Measurements from ENCODE around the gene CYP11A1. TPM values are rescaled to one million over a fixed set of nuclear protein-coding genes. Genes with fewer than 3 reads are reported as not detected.

The CYP11A1 gene
- polyA plus RNA-seq, 2 of the 4 experiments (the other 2 are of a cell fraction): 0.06 TPM; not detected in 1

GRCh38 chr15:74338676-74339075, 28.8 kb downstream of the CYP11A1 start:
- no peak overlapping the region for H3K27ac ChIP-seq
- ChIA-PET POLR2A (no interaction called here), CTCF (interaction anchor here (1.6 kb wide), 1 partner anchor 16 kb away, joined by 5 read pairs; no protein-coding TSS in a partner anchor)
- H3K9me3 ChIP-seq: no peaks in the 10 kb centered on the region
- H3K4me1 ChIP-seq: no peaks in the 10 kb centered on the region
- no peak for TF ChIP-seq PHF8 (IDR thresholded peaks at IDR 0.05; ENCODE audit: borderline replicate concordance, low read depth)
- no peak for TF ChIP-seq EHF (CRISPR knock-in tag; IDR thresholded peaks at IDR 0.05)
- TF ChIP-seq HOXA7 (CRISPR knock-in tag; IDR thresholded peaks at IDR 0.05): no peak
- TF ChIP-seq RNF2 (IDR thresholded peaks at IDR 0.05; ENCODE audit: borderline replicate concordance, low read depth): no peak
- no peak for TF ChIP-seq HOXB5 (CRISPR knock-in tag; IDR thresholded peaks at IDR 0.05)
- no peak overlapping the region for H3K4me3 ChIP-seq
- 73% methylated on average over 5 of the region's 5 CpGs for WGBS (ENCODE audit: missing lambda C conversion rate)
- no peak for FAIRE-seq
- no peak overlapping the region for H3K4me2 ChIP-seq
- ATAC-seq: no peak
- DNase-seq (ENCODE audit: low read depth in 1 of 2, low spot score in 1 of 2): no peak

GRCh38 chr15:74337607-74338211, 29.7 kb downstream of the CYP11A1 start:
- TF ChIP-seq EP300 (IDR thresholded peaks at IDR 0.05) (no peak), NPAS2 (CRISPR knock-in tag; IDR thresholded peaks at IDR 0.05; ENCODE audit: borderline replicate concordance) (no peak), RAD21 (conservative IDR thresholded peaks at IDR 0.05 in 1 of 2, IDR thresholded peaks at IDR 0.05 in 1 of 2) (no peak), TP53 (CRISPR knock-in tag; IDR thresholded peaks at IDR 0.05) (no peak), JUN (IDR thresholded peaks at IDR 0.05) (no peak), SREBF2 (IDR thresholded peaks at IDR 0.05) (no peak), MAZ (IDR thresholded peaks at IDR 0.05; ENCODE audit: borderline replicate concordance, low read depth, low read length) (no peak), GATA3 (IDR thresholded peaks at IDR 0.05; ENCODE audit: borderline replicate concordance) (no peak), TFCP2L1 (CRISPR knock-in tag; IDR thresholded peaks at IDR 0.05) (no peak), CEBPB (IDR thresholded peaks at IDR 0.05) (no peak), ESRRA (IDR thresholded peaks at IDR 0.05; ENCODE audit: borderline replicate concordance, low read length) (no peak), ZFP36 (IDR thresholded peaks at IDR 0.05; ENCODE audit: borderline replicate concordance, partially characterized antibody) (no peak), MAX (IDR thresholded peaks at IDR 0.05) (no peak), BCL3 (IDR thresholded peaks at IDR 0.05) (no peak), KDM5A (IDR thresholded peaks at IDR 0.05) (no peak), SMC3 (IDR thresholded peaks at IDR 0.05) (no peak), HOXB5 (CRISPR knock-in tag; IDR thresholded peaks at IDR 0.05) (no peak), EHMT2 (IDR thresholded peaks at IDR 0.05; ENCODE audit: low read depth) (no peak), CBX8 (IDR thresholded peaks at IDR 0.05) (no peak), RCOR1 (IDR thresholded peaks at IDR 0.05; ENCODE audit: low read depth, low read length) (no peak)
- Histone ChIP-seq H3K4me2 (no peak overlapping the region), H3K4me3 (no peak overlapping the region), H3K4me1 (no peaks in the 10 kb centered on the region), H3K27ac (no peak overlapping the region), H3K9me3 (no peaks in the 10 kb centered on the region)
- no peak for FAIRE-seq
- 71% methylated on average over 1 of the region's 4 CpGs for WGBS (ENCODE audit: missing lambda C conversion rate)
- ChIA-PET POLR2A (no interaction called here), CTCF (interaction anchor here (1.4 to 3.4 kb wide), 2 partner anchors 14 to 44 kb away, joined by 3 to 20 read pairs; no protein-coding TSS in a partner anchor)
- no peak for ATAC-seq
- DNase-seq (ENCODE audit: low read depth in 1 of 2, low spot score in 1 of 2): no peak

GRCh38 chr15:74337146-74337545, 30.3 kb downstream of the CYP11A1 start:
- Histone ChIP-seq H3K27ac (no peak overlapping the region), H3K9me3 (no peaks in the 10 kb centered on the region), H3K4me2 (no peak overlapping the region), H3K4me1 (no peaks in the 10 kb centered on the region), H3K4me3 (no peak overlapping the region)
- ATAC-seq (no peak), FAIRE-seq (no peak), DNase-seq (ENCODE audit: low read depth in 1 of 2, low spot score in 1 of 2) (no peak)
- WGBS (ENCODE audit: missing lambda C conversion rate): 73% methylated on average over 2 of the region's 5 CpGs
- ChIA-PET POLR2A (no interaction called here), CTCF (interaction anchor here (1.4 to 3.4 kb wide), 3 partner anchors 14 to 45 kb away, joined by 3 to 20 read pairs (median 4); no protein-coding TSS in a partner anchor)
- TF ChIP-seq REST (IDR thresholded peaks at IDR 0.05) (no peak), CBX8 (IDR thresholded peaks at IDR 0.05) (no peak), HOXA7 (CRISPR knock-in tag; IDR thresholded peaks at IDR 0.05) (no peak), HOXB13 (CRISPR knock-in tag; IDR thresholded peaks at IDR 0.05; ENCODE audit: low read depth) (no peak), FOSL2 (IDR thresholded peaks at IDR 0.05) (no peak), FOSL2 (CRISPR knock-in tag; IDR thresholded peaks at IDR 0.05) (no peak), ESRRA (IDR thresholded peaks at IDR 0.05; ENCODE audit: borderline replicate concordance, low read length) (no peak), CHD2 (IDR thresholded peaks at IDR 0.05; ENCODE audit: low read length, partially characterized antibody) (no peak), NFE2L2 (conservative IDR thresholded peaks at IDR 0.05; ENCODE audit: low read length) (no peak), FOSB (CRISPR knock-in tag; IDR thresholded peaks at IDR 0.05) (no peak), ZNF302 (CRISPR knock-in tag; IDR thresholded peaks at IDR 0.05) (no peak), FOXS1 (CRISPR knock-in tag; IDR thresholded peaks at IDR 0.05) (no peak), ZFP36 (IDR thresholded peaks at IDR 0.05; ENCODE audit: borderline replicate concordance, partially characterized antibody) (no peak)
